ENCODE data around the gene AP3S2.
"Not testable (repeated sequence)": the region's sequence is repeated elsewhere in the genome, so short reads cannot be mapped to it uniquely, and the experiment has no call there.

The AP3S2 gene

GRCh38 chr15:89864958-89865739, 28.6 kb downstream of the AP3S2 start:
- FAIRE-seq (no peak), DNase-seq (ENCODE audit: low spot score) (no peak)

DNA sequence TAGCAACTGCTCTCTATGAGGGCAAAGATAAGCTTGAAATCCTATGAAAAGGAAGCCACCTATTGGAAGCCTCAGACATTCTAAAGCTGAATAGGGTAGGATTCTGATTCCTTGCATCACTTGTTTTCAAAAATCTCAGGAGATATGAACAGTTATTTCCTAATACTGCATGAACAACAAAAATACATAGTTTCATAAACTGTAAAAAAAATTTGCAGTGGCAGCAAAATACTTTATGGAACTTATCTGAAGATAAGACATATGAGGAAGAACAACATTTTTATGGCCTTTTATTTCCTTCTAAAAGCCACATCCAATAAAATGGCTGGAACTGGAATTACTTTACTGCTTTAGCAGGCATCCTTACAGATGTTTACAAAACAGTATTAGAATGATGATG, 29.9 kb downstream of the AP3S2 start:
- FAIRE-seq (no peak), DNase-seq (ENCODE audit: low spot score) (no peak)

- DNase-seq (ENCODE audit: low spot score): no peak
- FAIRE-seq: no peak
Observed at GRCh38 chr15:89860891-89861290, 32.9 kb downstream of the AP3S2 start.

DNA sequence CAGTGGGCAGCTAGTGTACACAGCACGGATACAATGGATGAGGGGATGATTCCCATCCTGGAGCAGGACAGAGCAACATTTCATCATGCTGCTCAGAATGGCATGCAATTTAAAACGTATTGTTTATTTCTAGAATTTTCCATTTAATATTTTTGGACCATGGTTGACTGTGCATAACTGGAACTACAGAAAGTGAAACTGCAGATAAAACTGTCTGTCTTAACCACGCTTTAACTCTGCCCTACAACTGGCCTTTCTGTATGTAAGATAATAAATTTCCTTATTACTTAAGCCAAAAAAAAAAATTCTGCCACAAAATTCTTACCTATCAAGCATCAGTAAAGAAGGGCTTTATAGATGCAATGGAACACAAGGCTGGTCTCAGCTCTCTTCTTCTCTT, 33.4 kb downstream of the AP3S2 start:
- DNase-seq (ENCODE audit: low spot score) (no peak), FAIRE-seq (no peak)

DNA sequence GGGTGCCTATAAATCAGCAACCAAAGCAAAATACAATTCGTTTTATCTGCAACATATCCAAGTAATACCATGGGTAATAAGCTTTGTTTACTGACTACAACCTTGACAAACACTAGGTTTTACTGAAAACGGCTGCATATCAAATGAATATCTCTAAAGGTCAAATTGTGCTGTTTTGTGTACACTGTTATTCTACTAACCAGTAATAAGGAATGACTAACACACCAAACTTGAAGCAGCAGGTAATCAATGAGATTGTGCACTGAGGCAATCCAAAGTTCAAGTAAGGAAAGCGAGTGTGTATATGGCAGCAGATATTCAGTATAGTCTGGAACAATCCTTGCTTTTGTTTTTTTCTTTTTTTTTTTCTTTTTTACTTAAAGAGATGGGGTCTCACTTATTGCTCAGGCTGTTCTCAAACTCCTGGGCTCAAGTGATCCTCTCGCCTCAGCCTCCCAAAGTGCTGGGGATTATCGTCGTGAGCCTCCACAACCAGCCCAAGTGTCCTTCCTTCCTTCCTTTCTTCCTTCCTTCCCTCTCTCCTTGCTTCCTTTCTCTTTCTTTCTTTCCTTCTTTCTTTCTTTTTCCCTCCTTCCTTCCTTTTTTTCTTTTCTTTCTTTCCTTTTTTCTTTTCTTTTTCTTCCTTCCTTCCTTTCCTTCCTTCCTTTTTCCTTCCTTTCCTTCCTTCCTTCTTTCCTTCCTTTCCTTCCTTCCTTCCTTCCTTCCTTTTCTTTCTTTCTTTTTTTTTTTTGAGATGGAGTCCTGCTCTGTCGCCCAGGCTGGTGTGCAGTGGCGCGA, 34.9 kb downstream of the AP3S2 start:
- FAIRE-seq (no peak), DNase-seq (ENCODE audit: low spot score) (no peak)

GRCh38 chr15:89857673-89858072, 36.1 kb downstream of the AP3S2 start:
- DNase-seq (ENCODE audit: low spot score) (peak; percentile 84), FAIRE-seq (peak; percentile 95)

- no peak for DNase-seq (ENCODE audit: low spot score)
- no peak for FAIRE-seq
Observed at GRCh38 chr15:89855948-89856347, 37.8 kb downstream of the AP3S2 start.

DNA sequence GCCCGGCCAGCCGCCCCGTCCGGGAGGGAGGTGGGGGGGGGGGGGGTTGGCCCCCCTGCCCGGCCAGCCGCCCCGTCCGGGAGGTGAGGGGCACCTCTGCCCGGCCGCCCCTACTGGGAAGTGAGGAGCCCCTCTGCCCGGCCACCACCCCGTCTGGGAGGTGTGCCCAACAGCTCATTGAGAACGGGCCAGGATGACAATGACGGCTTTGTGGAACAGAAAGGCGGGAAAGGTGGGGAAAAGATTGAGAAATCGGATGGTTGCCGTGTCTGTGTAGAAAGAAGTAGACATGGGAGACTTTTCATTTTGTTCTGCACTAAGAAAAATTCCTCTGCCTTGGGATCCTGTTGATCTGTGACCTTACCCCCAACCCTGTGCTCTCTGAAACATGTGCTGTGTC, 38.9 kb downstream of the AP3S2 start:
- not testable (repeated sequence) for FAIRE-seq; DNase-seq (ENCODE audit: low spot score)

DNA sequence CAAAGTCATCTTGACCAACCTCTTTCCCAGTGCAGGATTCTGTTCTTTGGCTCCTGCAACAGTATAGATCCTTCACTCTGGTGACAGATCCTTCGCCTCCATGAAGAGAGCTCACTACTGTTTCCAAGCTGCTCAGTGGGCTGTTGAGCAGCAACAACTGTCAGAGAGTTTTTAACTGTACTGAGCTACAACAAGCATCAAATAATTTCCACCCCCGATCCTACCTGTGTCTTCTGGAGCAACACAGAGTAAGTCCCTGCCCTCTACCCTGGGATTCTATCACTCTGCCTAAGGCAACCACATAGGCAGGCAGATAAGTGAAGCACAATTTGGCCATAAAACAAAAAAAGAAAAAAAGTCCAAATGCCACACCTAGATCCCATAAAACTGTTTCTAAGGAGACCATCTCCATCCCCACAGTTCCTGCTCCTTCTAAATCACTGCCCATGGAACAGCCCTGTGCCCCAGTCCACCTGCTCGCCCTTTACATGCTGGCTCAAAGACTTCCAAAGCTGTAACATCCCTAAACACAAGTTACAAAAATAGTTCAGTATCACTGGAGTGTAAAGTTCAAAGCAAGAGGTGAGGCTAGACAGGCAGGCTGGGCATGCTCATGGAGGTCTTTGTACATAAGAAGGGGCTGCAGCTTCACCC, 41.3 kb downstream of the AP3S2 start:
- no peak for DNase-seq (ENCODE audit: low spot score)
- no peak for FAIRE-seq

DNA sequence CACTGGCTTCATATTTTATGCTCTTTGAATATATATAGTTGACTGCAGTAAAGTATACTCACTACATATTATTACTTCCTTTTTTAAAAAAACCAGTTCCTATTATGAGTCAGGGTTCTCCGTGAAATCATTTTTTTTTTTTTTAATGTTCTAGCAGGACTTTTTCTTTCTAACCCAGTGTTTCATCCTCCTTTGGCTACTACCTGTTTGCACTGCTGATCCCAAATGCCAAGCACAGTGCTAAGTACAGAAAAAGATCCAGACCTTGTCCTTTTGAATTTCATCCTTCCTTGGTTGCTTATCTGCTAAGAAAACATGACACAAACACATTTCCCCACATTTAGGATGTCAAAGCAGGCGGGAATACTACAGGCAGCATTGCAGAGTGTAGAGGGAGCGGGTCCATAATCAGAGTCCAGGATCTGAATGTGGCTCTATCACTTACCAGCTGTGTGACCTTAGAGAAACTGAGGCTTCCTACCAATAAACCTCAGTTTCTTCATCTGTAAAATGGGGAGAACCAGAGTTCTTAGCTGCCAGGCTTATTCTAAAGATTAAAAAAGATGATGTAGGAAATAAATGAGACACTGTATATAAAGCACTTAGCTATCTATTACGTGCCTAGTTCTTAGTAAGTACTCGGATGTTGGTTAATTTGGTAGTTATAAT, 42.0 kb downstream of the AP3S2 start:
- DNase-seq (ENCODE audit: low spot score): peak; percentile 13

GRCh38 chr15:89848970-89849292, 44.9 kb downstream of the AP3S2 start:
- no peak for FAIRE-seq
- no peak for DNase-seq (ENCODE audit: low spot score)

More for the DNA sequence above, 42.0 kb downstream of the AP3S2 start:
- FAIRE-seq: no peak

GRCh38 chr15:89847101-89847500, 46.7 kb downstream of the AP3S2 start:
- FAIRE-seq (no peak), DNase-seq (ENCODE audit: low spot score) (no peak)

- DNase-seq (ENCODE audit: low spot score): peak; percentile 89
- FAIRE-seq: peak; percentile 93
Observed at GRCh38 chr15:89845305-89845893, 48.4 kb downstream of the AP3S2 start.

DNA sequence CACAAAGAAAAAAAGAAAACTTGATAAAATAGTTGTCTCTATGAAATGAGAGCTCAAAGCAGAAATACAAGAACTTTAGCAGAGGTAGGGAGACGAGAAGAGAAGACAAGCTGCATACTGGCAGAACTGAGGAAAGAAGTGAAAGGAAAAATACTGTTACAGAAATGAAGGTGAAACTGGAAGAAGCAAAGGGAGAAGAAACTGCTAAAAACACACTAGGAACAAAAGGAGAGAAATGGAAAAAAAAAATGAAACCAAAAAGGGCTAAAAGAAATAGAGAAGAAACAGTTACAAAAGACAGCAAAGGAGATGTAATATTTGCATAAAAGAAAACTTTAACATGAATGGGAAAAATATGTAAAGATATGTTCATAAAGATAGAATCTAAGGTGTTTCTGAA, 51.8 kb downstream of the AP3S2 start:
- DNase-seq (ENCODE audit: low spot score) (no peak), FAIRE-seq (no peak)

DNA sequence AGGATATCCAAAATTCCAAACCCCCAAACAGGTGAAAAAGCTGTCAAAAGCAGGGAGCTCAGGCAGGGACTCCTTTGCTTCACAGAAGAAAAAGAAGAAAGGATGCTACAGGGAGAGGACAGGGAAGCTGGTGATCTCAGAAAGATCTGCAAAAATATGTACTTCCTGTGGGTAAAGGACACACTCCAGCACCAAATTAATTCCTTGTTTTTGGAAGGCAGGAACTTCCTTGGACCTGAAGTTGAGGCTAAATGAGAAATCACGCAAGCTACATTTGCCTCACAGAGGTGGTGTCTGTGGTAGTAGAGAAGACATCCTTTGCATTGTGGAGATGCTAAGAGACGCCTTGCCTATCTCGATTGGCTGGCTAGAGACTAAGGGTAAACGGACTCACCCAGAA, 52.5 kb downstream of the AP3S2 start:
- no peak for FAIRE-seq
- no peak for DNase-seq (ENCODE audit: low spot score)

DNA sequence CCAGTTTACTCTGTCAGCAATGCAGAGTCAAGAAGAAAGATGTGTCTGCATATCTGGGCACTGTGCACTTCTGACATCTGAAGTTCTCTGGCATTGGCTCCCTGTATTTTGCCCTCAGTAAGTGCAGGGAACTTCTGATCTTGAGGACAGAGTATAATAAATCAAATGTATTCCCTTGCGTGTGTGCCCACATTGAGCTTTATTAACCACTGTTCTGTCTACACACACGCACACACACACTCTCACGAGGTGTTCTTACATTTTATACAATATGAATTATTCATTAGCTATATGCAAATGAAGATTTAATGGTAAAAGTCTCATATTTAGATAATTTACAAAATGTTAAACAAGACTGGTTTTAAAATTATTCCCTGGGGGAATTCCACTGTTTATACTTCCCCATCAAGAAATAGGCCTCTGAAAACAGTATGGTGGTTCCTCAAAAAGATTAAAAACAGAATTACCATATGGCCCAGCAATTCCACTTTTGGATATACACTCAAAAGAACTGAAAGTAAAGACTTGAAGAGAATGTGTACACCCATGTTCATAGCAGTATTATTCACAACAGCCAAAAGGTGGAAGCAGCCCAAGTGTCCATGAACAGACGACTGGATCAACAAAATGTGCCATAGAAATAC, 54.5 kb downstream of the AP3S2 start:
- no peak for DNase-seq (ENCODE audit: low spot score)
- FAIRE-seq: no peak

GRCh38 chr15:89837830-89838178, 56.0 kb downstream of the AP3S2 start:
- no peak for DNase-seq (ENCODE audit: low spot score)
- no peak for FAIRE-seq

GRCh38 chr15:89837134-89837829, 56.5 kb downstream of the AP3S2 start:
- peak; percentile 18 for FAIRE-seq
- peak; percentile 63 for DNase-seq (ENCODE audit: low spot score)

GRCh38 chr15:89836267-89837133, 57.3 kb downstream of the AP3S2 start:
- DNase-seq (ENCODE audit: low spot score): peak; percentile 85
- FAIRE-seq: peak; percentile 91
